K562 (cell line): ENCODE results near the gene EPHA1. TPM values are rescaled to one million over a fixed set of nuclear protein-coding genes. Genes with fewer than 3 reads are reported as not detected.

Experiments used
- ATAC-seq: fragments of 200-7000 bp; cut with Tn5 transposase; 3 replicates; pipeline ENCODE4 v1.9.1; 2020; ENCODE audit warnings: moderate library complexity
- BruUV-seq: library from RNA; stranded (reverse); fragments of 400-500 nt; replicated peaks from 2 replicates; lab custom pipeline; 2021; lab: Mats Ljungman, UMichigan
- CTCF ChIA-PET: fragments of 300-600 bp; formaldehyde crosslinking; extraction: SDS; loops from one replicate; lab custom pipeline; 2021; ENCODE audit warnings: low intra/inter-chr PET ratio; lab: Yijun Ruan, JAX
- POLR2A ChIA-PET: fragments of 300-600, 350-650 bp; sonication (Branson Sonifier 250); formaldehyde crosslinking; extraction: SDS; loops from one replicate; lab custom pipeline; 2021; ENCODE audit warnings: antibody characterized with exemption, inconsistent platforms; lab: Yijun Ruan, JAX
- DNase-seq, 4 experiments: peaks; one replicate each; pipeline versions ENCODE4 v3.0.0 to v3.0.0-alpha.2; 2011 to 2018; ENCODE audit warnings: low spot score in 3 of 4, mixed read lengths in 3 of 4; ENCODE audit errors: extremely low read depth in 1 of 4
- FAIRE-seq: peaks from 2 replicates; lab custom pipeline; 2011; peaks lifted over from hg19 to GRCh38; lab: Jason Lieb, UNC
- H2AFZ ChIP-seq: 2 replicates; pipeline ENCODE4 v1.6.0; 2011; ENCODE audit warnings: low read depth, low read length, control low read depth, inconsistent platforms
- H3K27ac ChIP-seq: fragments of 200-600 bp; 3 replicates; pipeline ENCODE4 v1.8.0; 2011; ENCODE audit warnings: low read depth, mild to moderate bottlenecking, control low read depth, inconsistent platforms, low read length, moderate library complexity, mixed read lengths; ENCODE audit errors: extremely low read depth
- H3K27me3 ChIP-seq, 2 experiments: fragments of 300-600 bp in 1 of 2; 2 replicates in 1 of 2; 3 replicates in 1 of 2; pipeline versions ENCODE4 v1.6.0 to v1.8.0; 2011; ENCODE audit warnings: inconsistent platforms in 2 of 2, low read length in 2 of 2, mild to moderate bottlenecking in 1 of 2, mixed read lengths in 1 of 2, moderate library complexity in 1 of 2; ENCODE audit not compliant: control insufficient read depth in 2 of 2, insufficient read depth in 2 of 2
- H3K36me3 ChIP-seq: fragments of 300-600 bp; 3 replicates; pipeline ENCODE4 v1.8.0; 2011; ENCODE audit warnings: mild to moderate bottlenecking, low read length, inconsistent platforms; ENCODE audit not compliant: control insufficient read depth, insufficient read depth
- H3K4me1 ChIP-seq, 2 experiments: fragments of 200-600 bp in 1 of 2; replicated peaks in 1 of 2; 2 replicates in 1 of 2; 3 replicates in 1 of 2; pipeline versions ENCODE4 v1.5.1 to v1.8.0; 2011; ENCODE audit warnings: inconsistent platforms in 2 of 2, low read length in 2 of 2, mild to moderate bottlenecking in 1 of 2, mixed read lengths in 1 of 2, moderate library complexity in 1 of 2; ENCODE audit not compliant: control insufficient read depth in 2 of 2, insufficient read depth in 2 of 2
- H3K4me2 ChIP-seq: 2 replicates; pipeline ENCODE4 v1.6.1; 2011; ENCODE audit warnings: low read length, control low read depth, inconsistent platforms, mixed read lengths; ENCODE audit not compliant: insufficient read depth
- H3K4me3 ChIP-seq: fragments of 200-600 bp; sonication (generic), shearing (Covaris generic); 2 replicates; pipeline ENCODE4 v1.5.1; 2016; ENCODE audit warnings: control low read depth, inconsistent platforms
- H3K79me2 ChIP-seq: fragments of 200-600 bp; 3 replicates; pipeline ENCODE4 v1.8.0; 2011; ENCODE audit warnings: low read length, inconsistent platforms; ENCODE audit not compliant: control insufficient read depth, insufficient read depth
- H3K9ac ChIP-seq, 2 experiments: 2 replicates each; pipeline versions ENCODE4 v1.6.0 to v1.6.1; 2011; ENCODE audit warnings: low read depth in 2 of 2, low read length in 2 of 2, control low read depth in 1 of 2, inconsistent platforms in 1 of 2, mild to moderate bottlenecking in 1 of 2, mixed read lengths in 1 of 2; ENCODE audit not compliant: insufficient read depth in 1 of 2
- H3K9me1 ChIP-seq: one replicate; pipeline ENCODE4 v1.6.0; 2011; ENCODE audit warnings: inconsistent platforms, mild to moderate bottlenecking, low read length, moderate library complexity; ENCODE audit not compliant: control insufficient read depth, insufficient read depth
- H3K9me3 ChIP-seq: replicated peaks from 2 replicates; pipeline ENCODE4 v1.5.1; 2011; ENCODE audit warnings: low read depth, low read length, inconsistent platforms; ENCODE audit not compliant: control insufficient read depth, insufficient read depth
- H4K20me1 ChIP-seq: replicated peaks from 2 replicates; pipeline ENCODE4 v1.6.1; 2011; ENCODE audit warnings: low read length, inconsistent platforms, mixed read lengths; ENCODE audit not compliant: control insufficient read depth, insufficient read depth
- ATF1 ChIP-seq, 2 experiments: fragments of 450-650 bp in 1 of 2; IDR thresholded peaks; 2 replicates each; pipeline ENCODE4 v1.6.1; 2016; ENCODE audit warnings: missing compliant biosample characterization in 1 of 2, missing genetic modification characterization in 1 of 2
- ATF7 ChIP-seq: fragments of 450-650 bp; IDR thresholded peaks from 2 replicates; pipeline ENCODE4 v1.7.1; 2014; ENCODE audit warnings: mild to moderate bottlenecking, moderate library complexity
- BHLHE40 ChIP-seq: IDR thresholded peaks from 2 replicates; pipeline ENCODE4 v1.6.1; 2011; ENCODE audit warnings: low read length, improper control_type of control experiment
- CREB1 ChIP-seq, 2 experiments: sonication (generic) in 1 of 2; formaldehyde crosslinking in 1 of 2; IDR thresholded peaks; 2 replicates each; pipeline versions ENCODE4 v1.6.1 to v1.8.0; 2012 to 2022; ENCODE audit warnings: inconsistent platforms in 1 of 2, mild to moderate bottlenecking in 1 of 2, missing genetic modification reagents in 1 of 2, moderate library complexity in 1 of 2
- CREM ChIP-seq: IDR thresholded peaks from 2 replicates; pipeline ENCODE4 v1.6.1; 2014; ENCODE audit warnings: antibody characterized with exemption, low read depth
- FOXK2 ChIP-seq, 2 experiments: fragments of 450-650 bp; IDR thresholded peaks in 1 of 2; conservative IDR thresholded peaks in 1 of 2; 2 replicates each; pipeline ENCODE4 v1.6.1; 2016; ENCODE audit warnings: low read depth in 2 of 2, mild to moderate bottlenecking in 1 of 2
- JUND ChIP-seq, 2 experiments: IDR thresholded peaks; 2 replicates in 1 of 2; 3 replicates in 1 of 2; pipeline ENCODE4 v1.6.1; 2011; ENCODE audit warnings: borderline replicate concordance in 2 of 2, low read depth in 2 of 2, low read length in 2 of 2, improper control_type of control experiment in 1 of 2, missing biosample characterization in 1 of 2, missing genetic modification characterization in 1 of 2, missing genetic modification reagents in 1 of 2
- L3MBTL2 ChIP-seq: fragments of 450-650 bp; IDR thresholded peaks from 2 replicates; pipeline ENCODE4 v1.6.1; 2016; ENCODE audit warnings: mild to moderate bottlenecking, moderate library complexity
- NR1H2 ChIP-seq: sonication (generic); formaldehyde crosslinking; IDR thresholded peaks from 2 replicates; pipeline ENCODE4 v1.4.0; 2020; ENCODE audit warnings: mild to moderate bottlenecking, missing genetic modification reagents
- SMAD4 ChIP-seq: fragments of 250-450 bp; sonication (Bioruptor Pico); conservative IDR thresholded peaks from 2 replicates; pipeline ENCODE4 v1.8.0; 2021; ENCODE audit warnings: inconsistent platforms, mild to moderate bottlenecking, moderate library complexity
- ZNF263 ChIP-seq: sonication (generic); formaldehyde crosslinking; IDR thresholded peaks from 2 replicates; pipeline ENCODE4 v1.8.0; 2022; ENCODE audit warnings: mild to moderate bottlenecking, missing genetic modification reagents, borderline replicate concordance
- WGBS: fragments of 100-300 bp; shearing (Covaris generic); methylation state at CpG from one replicate; pipeline ENCODE4 v1.1.6; 2016; ENCODE audit warnings: low coverage, mixed read lengths; ENCODE audit not compliant: insufficient coverage; ENCODE audit errors: missing lambda C conversion rate; 5-methylcytosine and 5-hydroxymethylcytosine counted together
- in situ Hi-C: fragments of 300-500 bp; cut with MboI; formaldehyde crosslinking; loops from 4 replicates; pipeline ENCODE4 v1.15.0; 2018; ENCODE audit warnings: inconsistent platforms, mixed read lengths
- intact Hi-C: fragments of 100-400 bp; cut with micrococcal nuclease; formaldehyde crosslinking; loops from 2 replicates; pipeline ENCODE4 v1.14.2; 2022
- polyA plus RNA-seq, 8 experiments: library from polyadenylated mRNA; depleted of rRNA in 4 of 8; stranded (reverse) in 5 of 8; unstranded in 3 of 8; fragments of >200 nt; fragmentation: Nextera tagmentation in 2 of 8; fragmentation: Illumina TruSeq in 1 of 8; extraction: Ambion mirVana in 2 of 8; extraction: Trizol in 1 of 8; gene quantifications; 2 replicates each; pipeline versions ENCODE4 v1.2.1 to v1.2.3, GENCODE V29; 2011 to 2014; ENCODE audit warnings: inconsistent platforms in 1 of 8, missing spikeins in 1 of 8
- total RNA-seq, 7 experiments: library from RNA; depleted of rRNA in 6 of 7; stranded (reverse); fragments of >200 nt in 6 of 7; fragmentation: Illumina TruSeq in 2 of 7; extraction: Trizol in 2 of 7; gene quantifications; 2 replicates each; pipeline versions ENCODE4 v1.2.1 to v1.2.3, GENCODE V29; 2011 to 2021; ENCODE audit warnings: low replicate concordance in 1 of 7
- TF ChIP-seq, protein P1 (sequence below), 2 experiments: fragments of 450-650 bp; conservative IDR thresholded peaks; 2 replicates each; pipeline ENCODE4 v1.6.1; 2017; ENCODE audit warnings: mild to moderate bottlenecking in 2 of 2, moderate library complexity in 2 of 2
- TF ChIP-seq, protein P2 (sequence below): sonication (generic); formaldehyde crosslinking; IDR thresholded peaks from 2 replicates; pipeline ENCODE4 v1.9.0; 2022; ENCODE audit warnings: mild to moderate bottlenecking, missing genetic modification reagents
- TF ChIP-seq, protein P3 (sequence below): sonication (generic); formaldehyde crosslinking; IDR thresholded peaks from 2 replicates; pipeline ENCODE4 v1.9.0; 2022; ENCODE audit warnings: mild to moderate bottlenecking, missing genetic modification reagents
- TF ChIP-seq, protein P4 (sequence below), 2 experiments: IDR thresholded peaks in 1 of 2; conservative IDR thresholded peaks in 1 of 2; 2 replicates each; pipeline ENCODE4 v1.6.1; 2016; ENCODE audit warnings: low read depth in 2 of 2, mild to moderate bottlenecking in 1 of 2, missing compliant biosample characterization in 1 of 2, missing genetic modification characterization in 1 of 2, moderate library complexity in 1 of 2

Gene EPHA1
- total and polyA plus RNA-seq, 9 of the 15 experiments (the other 6 are each of a cell fraction or from before 2014, with no cell fraction given): 0.22 to 0.57 (median 0.32) TPM; not detected in 6

DNA sequence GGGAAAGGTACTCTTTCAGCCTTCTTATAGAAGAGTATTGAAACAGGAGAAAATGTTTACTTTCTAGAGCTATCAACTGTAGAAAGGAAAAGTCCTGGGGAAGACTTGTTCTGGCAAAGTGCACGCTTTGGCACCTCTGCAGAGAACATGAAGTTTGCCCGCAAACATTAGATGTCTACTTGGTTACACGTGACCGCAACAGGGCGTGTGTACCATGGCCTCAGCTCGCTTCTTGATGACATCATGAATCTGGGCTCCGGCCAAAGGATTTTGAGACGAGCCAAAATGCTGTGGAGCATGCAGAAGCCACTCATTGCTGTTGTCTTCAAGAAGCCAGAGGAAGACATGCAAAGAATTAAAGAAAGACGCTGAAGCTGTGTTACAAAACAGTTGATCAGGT lies 26.0 kb upstream of the EPHA1 start:
- peak; percentile 72 for ATAC-seq
- H3K9ac ChIP-seq: no peak overlapping the region
- peaks cover 0 to 3% of the 10 kb centered on the region in 2 experiments; a peak in 1 of 5 replicates for H3K4me1 ChIP-seq
- no peaks in the 10 kb centered on the region for H3K79me2 ChIP-seq
- H2AFZ ChIP-seq: peak overlapping the region; percentile 69
- intact Hi-C loops: no loop called here
- H3K4me2 ChIP-seq: peak overlapping the region; percentile 11; the same call in 1 of the 2 replicates
- H3K27ac ChIP-seq: no peak overlapping the region
- H3K9me1 ChIP-seq: no peaks in the 10 kb centered on the region
- no peaks in the 10 kb centered on the region for H4K20me1 ChIP-seq
- no peak overlapping the region for H3K4me3 ChIP-seq
- no peaks in the 10 kb centered on the region for H3K36me3 ChIP-seq
- FAIRE-seq: peak; percentile 54
- no peaks in the 10 kb centered on the region for H3K9me3 ChIP-seq
- no TSS peak for BruUV-seq
- WGBS: 28% methylated on average over 9 of the region's 9 CpGs
- in situ Hi-C loops: no loop called here
- ChIA-PET CTCF (no interaction called here), POLR2A (interaction anchor here (0.7 to 0.8 kb wide), 3 partner anchors 10 to 143 kb away, joined by 3 to 4 read pairs (median 3); no protein-coding TSS in a partner anchor)
- peak in 1 of 4 experiments; percentile 61 for DNase-seq
- H3K27me3 ChIP-seq: no peaks in the 10 kb centered on the region
- TF ChIP-seq, protein P1, sequence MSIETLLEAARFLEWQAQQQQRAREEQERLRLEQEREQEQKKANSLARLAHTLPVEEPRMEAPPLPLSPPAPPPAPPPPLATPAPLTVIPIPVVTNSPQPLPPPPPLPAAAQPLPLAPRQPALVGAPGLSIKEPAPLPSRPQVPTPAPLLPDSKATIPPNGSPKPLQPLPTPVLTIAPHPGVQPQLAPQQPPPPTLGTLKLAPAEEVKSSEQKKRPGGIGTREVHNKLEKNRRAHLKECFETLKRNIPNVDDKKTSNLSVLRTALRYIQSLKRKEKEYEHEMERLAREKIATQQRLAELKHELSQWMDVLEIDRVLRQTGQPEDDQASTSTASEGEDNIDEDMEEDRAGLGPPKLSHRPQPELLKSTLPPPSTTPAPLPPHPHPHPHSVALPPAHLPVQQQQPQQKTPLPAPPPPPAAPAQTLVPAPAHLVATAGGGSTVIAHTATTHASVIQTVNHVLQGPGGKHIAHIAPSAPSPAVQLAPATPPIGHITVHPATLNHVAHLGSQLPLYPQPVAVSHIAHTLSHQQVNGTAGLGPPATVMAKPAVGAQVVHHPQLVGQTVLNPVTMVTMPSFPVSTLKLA (conservative IDR thresholded peaks at IDR 0.05): 0 out of 4 replicates have a peak, but pooled peaks of 1 of the 2 experiments have one; percentile 25
- TF ChIP-seq ZNF263 (CRISPR knock-in tag) (no peak), CREM (peak; percentile 76), SMAD4 (CRISPR knock-in tag) (0 out of 2 replicates have a peak, but pooled peaks have one; percentile 34), FOXK2 (conservative IDR thresholded peaks at IDR 0.05 in 1 of 2, IDR thresholded peaks at IDR 0.05 in 1 of 2; ENCODE audit: low read depth in 2 of 2) (0 out of 4 replicates have a peak, but pooled peaks of 1 of the 2 experiments have one; percentile 52), NR1H2 (CRISPR knock-in tag) (no peak), BHLHE40 (peak; percentile 62), L3MBTL2 (peak; percentile 48; the same call in 1 of the 2 replicates), JUND (IDR thresholded peaks at IDR 0.05; ENCODE audit: borderline replicate concordance, low read depth, low read length) (peak; percentile 52; the same call in 1 of the 2 replicates), JUND (tag; IDR thresholded peaks at IDR 0.05; ENCODE audit: borderline replicate concordance, low read depth, low read length) (peak; percentile 66; the same call in 1 of the 3 replicates), ATF7 (peak; percentile 87; the same call in 1 of the 2 replicates), CREB1 (IDR thresholded peaks at IDR 0.05) (peak; percentile 56), CREB1 (CRISPR knock-in tag; IDR thresholded peaks at IDR 0.05) (no peak), ATF1 (CRISPR knock-in tag; IDR thresholded peaks at IDR 0.05) (no peak), ATF1 (tag; IDR thresholded peaks at IDR 0.05) (peak; percentile 55; the same call in 1 of the 2 replicates)
- TF ChIP-seq, protein P2, sequence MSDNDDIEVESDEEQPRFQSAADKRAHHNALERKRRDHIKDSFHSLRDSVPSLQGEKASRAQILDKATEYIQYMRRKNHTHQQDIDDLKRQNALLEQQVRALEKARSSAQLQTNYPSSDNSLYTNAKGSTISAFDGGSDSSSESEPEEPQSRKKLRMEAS: no peak
- TF ChIP-seq, protein P3, sequence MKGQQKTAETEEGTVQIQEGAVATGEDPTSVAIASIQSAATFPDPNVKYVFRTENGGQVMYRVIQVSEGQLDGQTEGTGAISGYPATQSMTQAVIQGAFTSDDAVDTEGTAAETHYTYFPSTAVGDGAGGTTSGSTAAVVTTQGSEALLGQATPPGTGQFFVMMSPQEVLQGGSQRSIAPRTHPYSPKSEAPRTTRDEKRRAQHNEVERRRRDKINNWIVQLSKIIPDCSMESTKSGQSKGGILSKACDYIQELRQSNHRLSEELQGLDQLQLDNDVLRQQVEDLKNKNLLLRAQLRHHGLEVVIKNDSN: peak; percentile 69
- TF ChIP-seq, protein P4, sequence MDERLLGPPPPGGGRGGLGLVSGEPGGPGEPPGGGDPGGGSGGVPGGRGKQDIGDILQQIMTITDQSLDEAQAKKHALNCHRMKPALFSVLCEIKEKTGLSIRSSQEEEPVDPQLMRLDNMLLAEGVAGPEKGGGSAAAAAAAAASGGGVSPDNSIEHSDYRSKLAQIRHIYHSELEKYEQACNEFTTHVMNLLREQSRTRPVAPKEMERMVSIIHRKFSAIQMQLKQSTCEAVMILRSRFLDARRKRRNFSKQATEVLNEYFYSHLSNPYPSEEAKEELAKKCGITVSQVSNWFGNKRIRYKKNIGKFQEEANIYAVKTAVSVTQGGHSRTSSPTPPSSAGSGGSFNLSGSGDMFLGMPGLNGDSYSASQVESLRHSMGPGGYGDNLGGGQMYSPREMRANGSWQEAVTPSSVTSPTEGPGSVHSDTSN (CRISPR knock-in tag; IDR thresholded peaks at IDR 0.05; ENCODE audit: low read depth): no peak
- TF ChIP-seq, protein P4 (tag; conservative IDR thresholded peaks at IDR 0.05; ENCODE audit: low read depth): no peak
